VCaP (cell line): Measurements from ENCODE around the gene GZF1.

Source experiments
- H3K27ac ChIP-seq: fragments of 450-650 bp; 2 replicates; pipeline ENCODE4 v1.5.1; 2017
- CTCF ChIP-seq: fragments of 450-650 bp; conservative IDR thresholded peaks from 2 replicates; pipeline ENCODE4 v1.5.1; 2017; ENCODE audit warnings: mild to moderate bottlenecking, moderate library complexity

The GZF1 gene

GRCh38 chr20:23365390-23366165, 3.6 kb downstream of the GZF1 start:
- TF ChIP-seq CTCF = no peak
- H3K27ac ChIP-seq = no peak overlapping the region

- no peak overlapping the region for H3K27ac ChIP-seq
- no peak for TF ChIP-seq CTCF
Observed at GRCh38 chr20:23366384-23366783, 4.4 kb downstream of the GZF1 start.

- TF ChIP-seq CTCF = no peak
- no peak overlapping the region for H3K27ac ChIP-seq
Observed at GRCh38 chr20:23367770-23368169, 5.8 kb downstream of the GZF1 start.

- H3K27ac ChIP-seq = no peak overlapping the region
- no peak for TF ChIP-seq CTCF
Observed at GRCh38 chr20:23368316-23369071, 6.5 kb downstream of the GZF1 start.

GRCh38 chr20:23369072-23369823, 7.3 kb downstream of the GZF1 start:
- no peak for TF ChIP-seq CTCF
- no peak overlapping the region for H3K27ac ChIP-seq

GRCh38 chr20:23370274-23370673, 8.3 kb downstream of the GZF1 start:
- TF ChIP-seq CTCF = no peak
- H3K27ac ChIP-seq = no peak overlapping the region

GRCh38 chr20:23370873-23371272, 8.9 kb downstream of the GZF1 start:
- no peak for TF ChIP-seq CTCF
- H3K27ac ChIP-seq = no peak overlapping the region
